Duodenal mucosa (tissue), 2 donors: ENCODE results near the gene CCDC91.

Source experiments
- H3K27ac ChIP-seq: one replicate; pipeline ENCODE4 v1.7.0; 2013; ENCODE audit warnings: low read depth, low read length
- H3K27me3 ChIP-seq, 2 donors: one replicate each; pipeline ENCODE4 v1.7.0; 2013; ENCODE audit warnings: low read length in 2 of 2, control low read depth in 1 of 2; ENCODE audit not compliant: insufficient read depth in 2 of 2, control insufficient read depth in 1 of 2
- H3K36me3 ChIP-seq, 2 donors: one replicate each; pipeline ENCODE4 v1.7.0; 2013; ENCODE audit warnings: low read length in 2 of 2, control low read depth in 1 of 2; ENCODE audit not compliant: insufficient read depth in 2 of 2, control insufficient read depth in 1 of 2
- H3K4me1 ChIP-seq, 2 donors: one replicate each; pipeline ENCODE4 v1.7.0; 2013; ENCODE audit warnings: low read length in 2 of 2, control low read depth in 1 of 2; ENCODE audit not compliant: insufficient read depth in 2 of 2, control insufficient read depth in 1 of 2
- H3K4me3 ChIP-seq, 2 donors: one replicate each; pipeline ENCODE4 v1.7.0; 2013; ENCODE audit warnings: low read length in 2 of 2, low read depth in 1 of 2
- H3K9ac ChIP-seq, 2 donors: one replicate each; pipeline ENCODE4 v1.7.0; 2013; ENCODE audit warnings: low read length in 2 of 2, low read depth in 1 of 2
- H3K9me3 ChIP-seq, 2 donors: one replicate each; pipeline ENCODE4 v1.7.0; 2013; ENCODE audit warnings: low read length in 2 of 2, control low read depth in 1 of 2; ENCODE audit not compliant: control insufficient read depth in 1 of 2

The CCDC91 gene

DNA sequence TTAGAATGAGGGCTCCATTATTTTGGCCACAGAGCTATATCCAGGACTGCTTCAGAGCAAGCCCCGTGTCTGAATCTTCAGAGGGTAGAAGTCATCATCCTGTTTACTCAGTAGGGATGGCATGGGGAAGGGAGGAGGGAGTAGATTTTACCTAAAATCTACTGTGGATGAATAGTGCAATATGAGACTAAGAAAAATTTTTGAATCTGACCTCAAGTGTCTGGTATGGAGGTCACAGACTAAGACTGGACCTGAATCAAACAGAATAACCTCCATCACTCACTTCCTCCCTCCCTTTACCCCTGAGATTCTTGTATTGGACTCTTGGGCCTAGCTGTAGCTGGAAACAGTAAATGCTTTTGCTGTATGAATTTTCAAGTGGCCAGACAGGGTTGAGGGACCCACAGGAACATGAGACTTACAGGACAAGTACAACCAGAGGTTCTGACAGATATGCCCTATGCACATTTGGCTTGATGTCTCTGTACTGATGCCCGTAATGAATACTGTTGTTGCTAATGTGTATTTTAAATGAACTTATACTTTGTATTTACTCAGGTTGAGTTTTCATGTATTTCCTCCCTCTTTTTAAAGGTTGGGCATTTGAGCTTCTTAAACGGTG is 78.5 kb downstream of the CCDC91 start:
- peaks cover 0 to 5% of the 10 kb centered on the region in 2 donors for H3K36me3 ChIP-seq
- no peak overlapping the region for H3K9ac ChIP-seq
- H3K4me3 ChIP-seq, result no peak overlapping the region
- peaks cover 8 to 14% of the 10 kb centered on the region in 2 donors for H3K9me3 ChIP-seq
- no peak overlapping the region for H3K27ac ChIP-seq
- no peaks in the 10 kb centered on the region for H3K4me1 ChIP-seq
- no peaks in the 10 kb centered on the region for H3K27me3 ChIP-seq

DNA sequence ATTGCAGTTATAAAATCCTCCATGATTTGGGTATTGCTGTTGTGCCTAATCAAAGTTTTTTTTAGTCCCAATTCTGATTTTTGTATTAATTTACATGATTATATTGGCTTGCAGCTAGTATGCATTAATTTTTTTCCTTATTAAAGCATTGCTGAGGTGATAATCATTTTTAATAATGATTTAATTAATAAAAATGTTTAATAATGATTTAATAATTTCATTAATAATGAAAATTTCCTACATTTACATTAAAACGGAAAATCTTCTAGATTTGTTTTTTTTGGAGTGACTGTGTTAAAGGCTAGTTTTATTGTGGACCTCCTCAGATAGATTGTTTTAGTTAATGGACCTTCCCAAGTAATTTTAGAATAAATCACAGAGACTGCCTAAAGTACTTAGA is 79.6 kb downstream of the CCDC91 start:
- Histone ChIP-seq H3K27ac (no peak overlapping the region), H3K36me3 (peaks cover 0 to 5% of the 10 kb centered on the region in 2 donors), H3K9ac (no peak overlapping the region), H3K4me1 (no peaks in the 10 kb centered on the region), H3K27me3 (no peaks in the 10 kb centered on the region), H3K4me3 (no peak overlapping the region), H3K9me3 (peaks cover 8 to 14% of the 10 kb centered on the region in 2 donors)

DNA sequence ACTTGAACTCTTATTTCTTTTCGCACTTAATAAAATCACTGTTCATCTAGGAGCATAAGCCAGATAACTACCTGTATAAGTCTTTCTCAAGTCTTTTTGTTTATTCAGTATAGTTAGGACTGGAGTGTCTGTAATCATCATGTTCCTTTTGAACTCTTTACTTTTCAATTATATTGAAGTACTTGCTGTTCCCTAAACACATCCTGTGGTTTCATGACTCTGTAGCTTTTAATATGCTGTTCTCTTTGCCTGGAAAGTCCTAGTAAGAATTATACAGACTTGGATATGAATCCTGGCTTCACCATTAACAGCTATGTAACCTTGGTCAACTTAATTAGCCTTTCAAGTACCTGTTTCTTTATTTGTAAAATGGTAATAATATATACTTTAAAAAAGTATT is 88.2 kb downstream of the CCDC91 start:
- no peak overlapping the region for H3K4me3 ChIP-seq
- no peak overlapping the region for H3K9ac ChIP-seq
- H3K36me3 ChIP-seq, result no peaks in the 10 kb centered on the region
- no peaks in the 10 kb centered on the region for H3K4me1 ChIP-seq
- peaks cover 2 to 4% of the 10 kb centered on the region in 2 donors for H3K9me3 ChIP-seq
- no peaks in the 10 kb centered on the region for H3K27me3 ChIP-seq
- H3K27ac ChIP-seq, result no peak overlapping the region

DNA sequence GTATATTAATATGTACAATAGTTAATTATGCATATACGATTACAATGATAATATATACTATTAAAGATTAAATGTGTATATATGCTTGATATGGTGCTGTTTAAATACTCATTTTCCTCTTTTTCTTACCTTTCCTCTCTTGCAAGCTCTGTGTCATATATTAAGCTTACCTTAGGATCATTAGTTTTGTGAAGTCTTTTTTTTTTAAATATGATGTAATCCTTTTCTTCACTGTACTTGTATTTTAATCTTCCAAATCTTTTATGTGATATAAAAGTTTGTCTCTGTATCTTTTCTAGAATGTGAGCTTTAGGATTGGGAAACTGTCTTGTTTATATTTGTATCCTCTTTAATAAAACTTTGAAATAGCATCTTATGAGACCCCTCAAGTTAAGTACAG is 88.7 kb downstream of the CCDC91 start:
- Histone ChIP-seq H3K9ac (no peak overlapping the region), H3K4me3 (no peak overlapping the region), H3K27ac (no peak overlapping the region), H3K27me3 (no peaks in the 10 kb centered on the region), H3K36me3 (no peaks in the 10 kb centered on the region), H3K4me1 (no peaks in the 10 kb centered on the region), H3K9me3 (peaks cover 2 to 4% of the 10 kb centered on the region in 2 donors)

DNA sequence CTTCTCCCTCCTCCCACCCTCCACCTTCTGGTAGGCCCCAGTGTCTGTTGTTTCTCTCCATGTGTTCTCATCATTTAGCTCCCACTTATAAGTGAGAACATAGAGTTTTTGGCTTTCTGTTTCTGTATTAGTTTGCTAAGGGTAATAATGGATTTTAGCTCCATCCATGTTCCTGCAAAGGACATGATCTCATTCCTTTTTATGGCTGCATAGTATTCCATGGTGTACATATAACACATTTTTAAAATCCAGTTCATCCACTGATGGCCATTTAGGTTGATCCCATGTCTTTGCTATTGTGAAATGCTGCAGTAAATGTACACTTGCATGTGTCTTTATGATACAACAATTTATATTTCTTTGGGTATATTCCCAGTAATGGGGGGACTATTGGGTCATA is 96.1 kb downstream of the CCDC91 start:
- Histone ChIP-seq H3K36me3 (peaks cover 0 to 3% of the 10 kb centered on the region in 2 donors), H3K9ac (no peak overlapping the region), H3K27me3 (no peaks in the 10 kb centered on the region), H3K9me3 (peaks cover 19 to 21% of the 10 kb centered on the region in 2 donors), H3K4me1 (no peaks in the 10 kb centered on the region), H3K4me3 (no peak overlapping the region), H3K27ac (no peak overlapping the region)

DNA sequence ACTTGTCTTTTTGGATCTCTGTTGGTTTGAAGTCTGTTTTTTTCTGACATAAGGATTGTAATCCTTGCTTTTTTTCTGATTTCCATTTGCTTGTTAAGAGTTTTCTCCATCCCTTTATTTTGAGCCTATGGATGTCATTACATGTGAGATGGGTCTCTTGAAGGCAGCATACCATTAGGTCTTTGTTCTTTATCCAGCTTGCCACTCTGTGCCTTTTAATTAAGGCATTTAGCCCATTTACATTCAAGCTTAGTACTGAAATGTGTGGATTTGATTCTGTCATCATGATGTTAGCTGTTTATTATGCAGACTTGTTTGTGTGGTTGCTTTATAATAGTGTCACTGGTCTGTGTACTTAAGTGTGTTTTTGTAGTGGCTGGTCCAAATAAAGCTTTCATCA is 100.0 kb downstream of the CCDC91 start:
- H3K4me1 ChIP-seq, result no peaks in the 10 kb centered on the region
- H3K27ac ChIP-seq, result no peak overlapping the region
- H3K9me3 ChIP-seq, result peaks cover 19 to 20% of the 10 kb centered on the region in 2 donors
- no peaks in the 10 kb centered on the region for H3K27me3 ChIP-seq
- H3K36me3 ChIP-seq, result peaks cover 0 to 3% of the 10 kb centered on the region in 2 donors
- H3K4me3 ChIP-seq, result no peak overlapping the region
- no peak overlapping the region for H3K9ac ChIP-seq

DNA sequence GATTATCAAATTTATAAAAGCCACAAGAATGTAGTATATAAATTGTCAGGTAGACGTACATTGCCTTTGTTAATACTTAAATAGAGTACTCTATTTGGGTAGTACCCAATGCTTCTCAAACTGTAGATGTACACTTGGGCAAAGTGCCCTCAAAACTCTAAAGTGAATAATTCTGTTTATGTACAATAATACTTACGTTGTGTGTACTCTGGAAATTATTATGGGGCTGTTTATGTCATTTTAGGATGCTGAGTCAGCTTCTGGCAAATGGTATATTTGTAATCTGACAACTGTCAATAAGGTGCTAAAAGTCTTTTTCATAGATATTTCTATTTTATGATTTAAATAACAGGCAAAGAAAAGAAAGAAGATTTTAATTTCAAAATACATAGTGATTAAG is 102.4 kb downstream of the CCDC91 start:
- no peak overlapping the region for H3K4me3 ChIP-seq
- H3K9ac ChIP-seq, result no peak overlapping the region
- no peaks in the 10 kb centered on the region for H3K27me3 ChIP-seq
- no peaks in the 10 kb centered on the region for H3K4me1 ChIP-seq
- H3K27ac ChIP-seq, result no peak overlapping the region
- peaks cover 0 to 3% of the 10 kb centered on the region in 2 donors for H3K36me3 ChIP-seq
- H3K9me3 ChIP-seq, result peaks cover 17 to 19% of the 10 kb centered on the region in 2 donors

DNA sequence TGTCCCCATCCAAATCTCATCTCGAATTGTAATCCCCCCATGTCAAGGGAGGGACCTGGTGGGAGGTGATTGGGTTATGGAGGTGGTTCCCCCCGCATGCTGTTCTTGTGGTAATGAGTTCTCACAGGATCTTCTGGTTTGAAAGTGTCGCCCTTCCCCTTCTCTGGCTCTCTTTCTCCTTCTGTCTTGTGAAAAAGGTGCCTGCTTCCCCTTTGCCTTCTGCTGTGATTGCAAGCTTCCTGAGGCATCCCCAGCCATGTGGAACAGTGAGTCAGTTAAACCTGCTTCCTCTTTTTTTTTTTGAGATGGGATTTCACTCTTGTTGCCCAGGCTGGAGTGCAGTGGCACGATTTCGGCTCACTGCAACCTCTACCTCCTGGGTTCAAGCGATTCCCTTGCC is 104.0 kb downstream of the CCDC91 start:
- H3K36me3 ChIP-seq, result peaks cover 0 to 3% of the 10 kb centered on the region in 2 donors
- H3K9ac ChIP-seq, result no peak overlapping the region
- peaks cover 15 to 16% of the 10 kb centered on the region in 2 donors for H3K9me3 ChIP-seq

DNA sequence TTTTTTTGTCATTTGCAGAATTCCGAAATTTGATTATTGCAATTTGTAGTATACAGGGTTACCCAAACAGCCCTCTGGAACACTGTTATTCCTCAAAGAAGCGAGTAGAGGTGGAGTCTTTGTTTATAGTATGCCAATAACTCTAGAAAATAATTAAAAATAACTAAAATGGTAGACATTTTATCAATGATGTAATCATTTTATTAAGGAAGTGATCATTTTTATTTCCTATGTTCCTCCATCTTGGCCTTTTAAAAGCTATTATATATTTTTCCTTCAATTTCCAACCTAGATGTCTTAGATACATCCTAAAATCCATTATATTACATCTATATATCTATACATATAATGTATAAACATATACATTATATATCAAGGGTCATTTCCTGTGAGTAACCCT is 106.0 kb downstream of the CCDC91 start:
- Histone ChIP-seq H3K4me1 (no peaks in the 10 kb centered on the region), H3K27me3 (no peaks in the 10 kb centered on the region), H3K36me3 (peaks cover 0 to under 1% of the 10 kb centered on the region in 2 donors), H3K9ac (no peak overlapping the region), H3K27ac (no peak overlapping the region), H3K4me3 (no peak overlapping the region), H3K9me3 (peaks cover 1 to 5% of the 10 kb centered on the region in 2 donors)

More for the DNA sequence above, 104.0 kb downstream of the CCDC91 start:
- Histone ChIP-seq H3K27me3 (no peaks in the 10 kb centered on the region), H3K4me1 (no peaks in the 10 kb centered on the region), H3K4me3 (no peak overlapping the region), H3K27ac (no peak overlapping the region)

DNA sequence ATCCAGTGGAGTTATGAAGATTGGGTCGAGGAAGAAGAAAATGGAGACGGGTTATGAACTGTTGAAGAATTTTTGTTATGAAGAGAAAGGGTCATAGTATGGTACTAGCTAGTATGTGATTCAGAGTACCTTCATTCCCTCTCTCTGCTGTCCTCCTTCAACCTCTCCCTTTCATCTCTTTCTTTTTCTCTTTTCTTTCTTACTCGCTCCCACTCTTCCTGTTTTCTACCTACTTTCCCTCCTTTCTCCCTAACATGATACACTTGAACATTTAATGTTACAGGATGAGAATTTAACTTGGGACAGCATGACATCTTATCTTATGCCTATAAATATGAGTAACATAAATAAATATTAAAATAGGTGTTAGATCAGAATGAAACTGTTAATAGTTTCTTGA is 112.9 kb downstream of the CCDC91 start:
- no peaks in the 10 kb centered on the region for H3K9me3 ChIP-seq
- peaks cover under 1 to 2% of the 10 kb centered on the region in 2 donors for H3K36me3 ChIP-seq
- H3K9ac ChIP-seq, result no peak overlapping the region
- no peak overlapping the region for H3K27ac ChIP-seq
- no peaks in the 10 kb centered on the region for H3K27me3 ChIP-seq
- no peaks in the 10 kb centered on the region for H3K4me1 ChIP-seq
- no peak overlapping the region for H3K4me3 ChIP-seq
